HEK293 (cell line): ENCODE data around the gene TMEM270.

Source experiments
- CTCF ChIA-PET: fragments of 350-600 bp; formaldehyde crosslinking; extraction: SDS; loops from one replicate; lab custom pipeline; 2021; ENCODE audit warnings: antibody characterized with exemption; lab: Yijun Ruan, JAX
- POLR2A ChIA-PET: fragments of 300-600 bp; formaldehyde crosslinking; extraction: SDS; loops from one replicate; lab custom pipeline; 2020; ENCODE audit warnings: antibody characterized with exemption, inconsistent platforms; lab: Yijun Ruan, JAX
- H3K27ac ChIP-seq: fragments of 200-500 bp; sonication (Bioruptor generic); 2 replicates; pipeline ENCODE4 v1.5.1; 2014; ENCODE audit warnings: low read depth, low read length, control low read depth, inconsistent platforms; ENCODE audit errors: extremely low read depth
- H3K36me3 ChIP-seq, 2 experiments: fragments of 200-500 bp in 1 of 2; sonication (Bioruptor generic) in 1 of 2; 1 replicate in 1 of 2; 2 replicates in 1 of 2; pipeline ENCODE4 v1.5.1; 2014 to 2017; ENCODE audit warnings: inconsistent platforms in 2 of 2, low read length in 2 of 2; ENCODE audit not compliant: control insufficient read depth in 2 of 2, insufficient read depth in 1 of 2
- H3K4me1 ChIP-seq: fragments of 200-500 bp; sonication (Bioruptor generic); 2 replicates; pipeline ENCODE4 v1.5.1; 2014; ENCODE audit warnings: mild to moderate bottlenecking, low read length, inconsistent platforms; ENCODE audit not compliant: control insufficient read depth, insufficient read depth
- H3K4me3 ChIP-seq: 2 replicates; pipeline ENCODE4 v1.5.1; 2011; ENCODE audit warnings: low read depth, mild to moderate bottlenecking, control low read depth, low read length, moderate library complexity
- H3K9me3 ChIP-seq: fragments of 200-500 bp; sonication (Bioruptor generic); 2 replicates; pipeline ENCODE4 v1.5.1; 2014; ENCODE audit warnings: low read depth, low read length, inconsistent platforms; ENCODE audit not compliant: control insufficient read depth, insufficient read depth
- AEBP2 ChIP-seq: fragments of 450-650 bp; formaldehyde crosslinking; IDR thresholded peaks from 2 replicates; pipeline ENCODE4 v1.5.1; 2016; ENCODE audit warnings: missing biosample characterization, missing genetic modification characterization, borderline replicate concordance
- ATF2 ChIP-seq: fragments of 450-650 bp; formaldehyde crosslinking; IDR thresholded peaks from 2 replicates; pipeline ENCODE4 v1.5.1; 2016; ENCODE audit warnings: missing biosample characterization, missing genetic modification characterization, low read depth
- BCL11A ChIP-seq: fragments of 450-650 bp; formaldehyde crosslinking; IDR thresholded peaks from 2 replicates; pipeline ENCODE4 v1.5.1; 2016; ENCODE audit warnings: low read depth, missing biosample characterization, missing genetic modification characterization
- GFI1B ChIP-seq: fragments of 450-650 bp; formaldehyde crosslinking; IDR thresholded peaks from 2 replicates; pipeline ENCODE4 v1.5.1; 2016; ENCODE audit warnings: missing biosample characterization, missing genetic modification characterization
- REPIN1 ChIP-seq: fragments of 450-650 bp; formaldehyde crosslinking; IDR thresholded peaks from 2 replicates; pipeline ENCODE4 v1.5.1; 2017; ENCODE audit warnings: missing biosample characterization, missing genetic modification characterization, low read depth
- SP7 ChIP-seq: fragments of 450-650 bp; formaldehyde crosslinking; IDR thresholded peaks from 2 replicates; pipeline ENCODE4 v1.5.1; 2016; ENCODE audit warnings: missing biosample characterization, missing genetic modification characterization
- ZEB2 ChIP-seq: fragments of 450-650 bp; formaldehyde crosslinking; IDR thresholded peaks from 2 replicates; pipeline ENCODE4 v1.5.1; 2016; ENCODE audit warnings: missing biosample characterization, missing genetic modification characterization
- ZNF280D ChIP-seq: fragments of 450-650 bp; formaldehyde crosslinking; IDR thresholded peaks from 2 replicates; pipeline ENCODE4 v1.5.1; 2016; ENCODE audit warnings: missing biosample characterization, missing genetic modification characterization
- ZNF37A ChIP-seq: fragments of 450-650 bp; IDR thresholded peaks from 2 replicates; pipeline ENCODE4 v1.5.1; 2018; ENCODE audit warnings: missing biosample characterization, missing genetic modification characterization
- ZNF391 ChIP-seq: fragments of 450-650 bp; formaldehyde crosslinking; IDR thresholded peaks from 2 replicates; pipeline ENCODE4 v1.5.1; 2016; ENCODE audit warnings: low read depth, missing biosample characterization, missing genetic modification characterization, borderline replicate concordance
- ZNF473 ChIP-seq: fragments of 450-650 bp; formaldehyde crosslinking; IDR thresholded peaks from 2 replicates; pipeline ENCODE4 v1.5.1; 2017; ENCODE audit warnings: missing biosample characterization, missing genetic modification characterization
- ZNF529 ChIP-seq: fragments of 450-650 bp; formaldehyde crosslinking; IDR thresholded peaks from 2 replicates; pipeline ENCODE4 v1.5.1; 2017; ENCODE audit warnings: missing genetic modification characterization, missing biosample characterization; ENCODE audit not compliant: insufficient replicate concordance
- ZNF544 ChIP-seq: fragments of 450-650 bp; formaldehyde crosslinking; IDR thresholded peaks from 2 replicates; pipeline ENCODE4 v1.5.0; 2017; ENCODE audit warnings: missing biosample characterization, missing genetic modification characterization
- ZNF623 ChIP-seq: fragments of 450-650 bp; formaldehyde crosslinking; IDR thresholded peaks from 2 replicates; pipeline ENCODE4 v1.5.1; 2016; ENCODE audit warnings: missing biosample characterization, missing genetic modification characterization
- ZNF660 ChIP-seq: fragments of 450-650 bp; IDR thresholded peaks from 2 replicates; pipeline ENCODE4 v1.5.1; 2018; ENCODE audit warnings: missing biosample characterization, mild to moderate bottlenecking, missing genetic modification characterization
- ZNF777 ChIP-seq: fragments of 450-650 bp; formaldehyde crosslinking; IDR thresholded peaks from 2 replicates; pipeline ENCODE4 v1.5.1; 2017; ENCODE audit warnings: missing biosample characterization, missing genetic modification characterization, borderline replicate concordance
- TF ChIP-seq, protein P1 (sequence below): fragments of 450-650 bp; formaldehyde crosslinking; IDR thresholded peaks from 2 replicates; pipeline ENCODE4 v1.5.1; 2016; ENCODE audit warnings: missing biosample characterization, missing genetic modification characterization
- TF ChIP-seq, protein P2 (sequence below): fragments of 450-650 bp; formaldehyde crosslinking; conservative IDR thresholded peaks from 2 replicates; pipeline ENCODE4 v1.5.1; 2016; ENCODE audit warnings: low read depth, missing biosample characterization, missing genetic modification characterization
- TF ChIP-seq, protein P3 (sequence below): fragments of 450-650 bp; formaldehyde crosslinking; IDR thresholded peaks from 2 replicates; pipeline ENCODE4 v1.5.1; 2016; ENCODE audit warnings: missing biosample characterization, missing genetic modification characterization

TMEM270 gene

DNA sequence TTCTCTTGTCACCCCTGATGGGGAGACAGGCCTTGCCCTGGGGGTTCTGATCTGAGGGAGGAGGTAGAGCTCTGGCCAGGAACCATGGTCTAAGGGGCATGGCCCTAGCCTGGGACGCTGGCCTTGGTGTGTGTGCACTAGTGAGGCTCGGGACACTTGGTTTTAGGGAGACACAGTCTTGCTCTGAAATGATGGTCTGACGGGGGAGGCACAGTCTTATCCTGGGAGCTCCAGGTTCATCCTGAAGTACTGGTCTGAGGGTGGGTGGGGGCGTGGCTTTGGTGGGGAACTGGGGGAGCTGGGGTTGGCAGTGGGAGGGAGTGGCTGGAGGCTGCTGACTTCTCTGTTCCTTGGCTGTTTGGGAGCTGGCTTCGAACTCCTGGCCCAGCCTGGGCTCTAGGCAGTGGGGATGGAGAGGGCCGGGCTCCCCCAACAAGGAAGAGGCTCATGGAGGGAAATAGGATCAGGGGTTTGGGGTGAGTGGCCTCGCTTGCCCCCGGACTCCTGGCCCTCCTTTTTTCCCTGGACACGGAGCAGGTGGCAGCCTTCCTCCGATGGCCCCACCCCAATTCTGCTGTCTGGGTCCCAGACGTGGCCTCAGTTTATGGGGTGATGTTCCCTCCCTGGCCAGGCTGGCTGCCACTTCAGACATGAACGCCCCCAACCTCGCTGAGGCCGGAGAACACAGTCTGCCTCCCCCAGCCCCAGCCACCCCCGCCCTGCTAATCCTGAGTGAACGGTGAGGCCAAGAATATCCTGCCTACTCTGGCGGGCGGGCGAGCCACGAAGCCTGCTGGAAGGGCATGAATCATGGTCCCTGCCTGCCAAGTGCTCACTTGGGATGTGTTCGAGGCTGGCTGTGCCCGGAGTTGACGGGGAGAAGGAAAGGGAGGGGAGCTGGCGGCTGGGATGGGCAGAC, 43.5 kb downstream of the TMEM270 start (continued):
- TF ChIP-seq, protein P1, sequence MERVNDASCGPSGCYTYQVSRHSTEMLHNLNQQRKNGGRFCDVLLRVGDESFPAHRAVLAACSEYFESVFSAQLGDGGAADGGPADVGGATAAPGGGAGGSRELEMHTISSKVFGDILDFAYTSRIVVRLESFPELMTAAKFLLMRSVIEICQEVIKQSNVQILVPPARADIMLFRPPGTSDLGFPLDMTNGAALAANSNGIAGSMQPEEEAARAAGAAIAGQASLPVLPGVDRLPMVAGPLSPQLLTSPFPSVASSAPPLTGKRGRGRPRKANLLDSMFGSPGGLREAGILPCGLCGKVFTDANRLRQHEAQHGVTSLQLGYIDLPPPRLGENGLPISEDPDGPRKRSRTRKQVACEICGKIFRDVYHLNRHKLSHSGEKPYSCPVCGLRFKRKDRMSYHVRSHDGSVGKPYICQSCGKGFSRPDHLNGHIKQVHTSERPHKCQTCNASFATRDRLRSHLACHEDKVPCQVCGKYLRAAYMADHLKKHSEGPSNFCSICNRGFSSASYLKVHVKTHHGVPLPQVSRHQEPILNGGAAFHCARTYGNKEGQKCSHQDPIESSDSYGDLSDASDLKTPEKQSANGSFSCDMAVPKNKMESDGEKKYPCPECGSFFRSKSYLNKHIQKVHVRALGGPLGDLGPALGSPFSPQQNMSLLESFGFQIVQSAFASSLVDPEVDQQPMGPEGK (tag by site-specific recombination), result no peak
- no peak for TF ChIP-seq ZNF280D
- no peak for TF ChIP-seq ATF2 (tag by site-specific recombination)
- no peak for TF ChIP-seq ZNF473 (tag by site-specific recombination)
- no peak for TF ChIP-seq ZNF391 (tag by site-specific recombination)
- no peak for TF ChIP-seq ZNF660 (tag by site-specific recombination)
- no peak for TF ChIP-seq GFI1B (tag by site-specific recombination)
- no peak for TF ChIP-seq SP7 (tag by site-specific recombination)
- TF ChIP-seq ZEB2 (tag by site-specific recombination), result no peak
- no peak for TF ChIP-seq ZNF37A (tag by site-specific recombination)
- TF ChIP-seq, protein P2, sequence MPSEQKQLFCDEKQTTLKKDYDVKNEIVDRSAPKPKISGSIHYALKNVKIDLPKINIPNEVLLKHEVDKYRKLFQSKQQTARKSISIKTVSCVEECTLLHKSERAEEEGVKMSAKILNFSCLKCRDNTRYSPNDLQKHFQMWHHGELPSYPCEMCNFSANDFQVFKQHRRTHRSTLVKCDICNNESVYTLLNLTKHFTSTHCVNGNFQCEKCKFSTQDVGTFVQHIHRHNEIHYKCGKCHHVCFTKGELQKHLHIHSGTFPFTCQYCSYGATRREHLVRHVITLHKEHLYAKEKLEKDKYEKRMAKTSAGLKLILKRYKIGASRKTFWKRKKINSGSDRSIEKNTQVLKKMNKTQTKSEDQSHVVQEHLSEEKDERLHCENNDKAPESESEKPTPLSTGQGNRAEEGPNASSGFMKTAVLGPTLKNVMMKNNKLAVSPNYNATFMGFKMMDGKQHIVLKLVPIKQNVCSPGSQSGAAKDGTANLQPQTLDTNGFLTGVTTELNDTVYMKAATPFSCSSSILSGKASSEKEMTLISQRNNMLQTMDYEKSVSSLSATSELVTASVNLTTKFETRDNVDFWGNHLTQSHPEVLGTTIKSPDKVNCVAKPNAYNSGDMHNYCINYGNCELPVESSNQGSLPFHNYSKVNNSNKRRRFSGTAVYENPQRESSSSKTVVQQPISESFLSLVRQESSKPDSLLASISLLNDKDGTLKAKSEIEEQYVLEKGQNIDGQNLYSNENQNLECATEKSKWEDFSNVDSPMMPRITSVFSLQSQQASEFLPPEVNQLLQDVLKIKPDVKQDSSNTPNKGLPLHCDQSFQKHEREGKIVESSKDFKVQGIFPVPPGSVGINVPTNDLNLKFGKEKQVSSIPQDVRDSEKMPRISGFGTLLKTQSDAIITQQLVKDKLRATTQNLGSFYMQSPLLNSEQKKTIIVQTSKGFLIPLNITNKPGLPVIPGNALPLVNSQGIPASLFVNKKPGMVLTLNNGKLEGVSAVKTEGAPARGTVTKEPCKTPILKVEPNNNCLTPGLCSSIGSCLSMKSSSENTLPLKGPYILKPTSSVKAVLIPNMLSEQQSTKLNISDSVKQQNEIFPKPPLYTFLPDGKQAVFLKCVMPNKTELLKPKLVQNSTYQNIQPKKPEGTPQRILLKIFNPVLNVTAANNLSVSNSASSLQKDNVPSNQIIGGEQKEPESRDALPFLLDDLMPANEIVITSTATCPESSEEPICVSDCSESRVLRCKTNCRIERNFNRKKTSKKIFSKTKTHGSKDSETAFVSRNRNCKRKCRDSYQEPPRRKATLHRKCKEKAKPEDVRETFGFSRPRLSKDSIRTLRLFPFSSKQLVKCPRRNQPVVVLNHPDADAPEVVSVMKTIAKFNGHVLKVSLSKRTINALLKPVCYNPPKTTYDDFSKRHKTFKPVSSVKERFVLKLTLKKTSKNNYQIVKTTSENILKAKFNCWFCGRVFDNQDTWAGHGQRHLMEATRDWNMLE, result no peak

DNA sequence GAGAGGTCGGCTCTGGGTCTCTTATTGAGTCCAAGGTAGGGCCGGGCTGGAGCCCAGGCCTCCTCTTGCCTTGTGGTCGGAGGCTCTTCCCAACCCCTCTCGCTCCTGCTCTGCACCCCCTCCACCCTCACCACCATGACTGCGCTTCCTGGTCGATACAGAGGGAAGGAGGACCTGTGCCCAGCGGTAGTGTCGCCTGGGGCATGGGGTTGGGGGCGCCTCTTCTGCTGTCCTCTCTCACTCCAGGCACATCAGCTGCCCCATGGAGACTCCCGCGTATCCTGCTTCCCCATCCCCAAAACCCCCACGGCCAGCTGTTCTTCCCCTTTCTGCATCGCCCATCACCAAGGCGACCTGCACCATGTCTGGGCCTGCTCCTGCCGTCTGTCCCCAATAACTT, 44.4 kb downstream of the TMEM270 start:
- H3K27ac ChIP-seq, result no peak overlapping the region
- H3K36me3 ChIP-seq, result no peaks in the 10 kb centered on the region
- POLR2A ChIA-PET, result no interaction called here
- no peaks in the 10 kb centered on the region for H3K9me3 ChIP-seq
- TF ChIP-seq BCL11A (tag by site-specific recombination) (no peak), ZNF529 (tag by site-specific recombination) (no peak), SP7 (tag by site-specific recombination) (no peak), AEBP2 (tag by site-specific recombination) (no peak), ZNF544 (no peak), ZNF777 (tag by site-specific recombination) (no peak), REPIN1 (tag by site-specific recombination) (no peak), ZNF623 (no peak), ZNF473 (tag by site-specific recombination) (no peak)
- TF ChIP-seq, protein P3, sequence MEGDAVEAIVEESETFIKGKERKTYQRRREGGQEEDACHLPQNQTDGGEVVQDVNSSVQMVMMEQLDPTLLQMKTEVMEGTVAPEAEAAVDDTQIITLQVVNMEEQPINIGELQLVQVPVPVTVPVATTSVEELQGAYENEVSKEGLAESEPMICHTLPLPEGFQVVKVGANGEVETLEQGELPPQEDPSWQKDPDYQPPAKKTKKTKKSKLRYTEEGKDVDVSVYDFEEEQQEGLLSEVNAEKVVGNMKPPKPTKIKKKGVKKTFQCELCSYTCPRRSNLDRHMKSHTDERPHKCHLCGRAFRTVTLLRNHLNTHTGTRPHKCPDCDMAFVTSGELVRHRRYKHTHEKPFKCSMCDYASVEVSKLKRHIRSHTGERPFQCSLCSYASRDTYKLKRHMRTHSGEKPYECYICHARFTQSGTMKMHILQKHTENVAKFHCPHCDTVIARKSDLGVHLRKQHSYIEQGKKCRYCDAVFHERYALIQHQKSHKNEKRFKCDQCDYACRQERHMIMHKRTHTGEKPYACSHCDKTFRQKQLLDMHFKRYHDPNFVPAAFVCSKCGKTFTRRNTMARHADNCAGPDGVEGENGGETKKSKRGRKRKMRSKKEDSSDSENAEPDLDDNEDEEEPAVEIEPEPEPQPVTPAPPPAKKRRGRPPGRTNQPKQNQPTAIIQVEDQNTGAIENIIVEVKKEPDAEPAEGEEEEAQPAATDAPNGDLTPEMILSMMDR, result no peak
- TF ChIP-seq, all 188 proteins: peak for 0
- CTCF ChIA-PET, result no interaction called here
- no peak overlapping the region for H3K4me3 ChIP-seq
- H3K4me1 ChIP-seq, result no peaks in the 10 kb centered on the region
